Esophagus (tissue), 2 donors: ENCODE data around the gene RABL3. TPM values are rescaled to one million over a fixed set of nuclear protein-coding genes. Genes with fewer than 3 reads are reported as not detected.
"Not testable (repeated sequence)": the region's sequence is repeated elsewhere in the genome, so short reads cannot be mapped to it uniquely, and the experiment has no call there.

Experiments used
- H3K27ac ChIP-seq, 2 donors: one replicate each; pipeline ENCODE4 v1.5.1; 2013; ENCODE audit warnings: low read depth in 2 of 2, mild to moderate bottlenecking in 2 of 2, inconsistent platforms in 1 of 2, low read length in 1 of 2, moderate library complexity in 1 of 2
- H3K27me3 ChIP-seq, 2 donors: one replicate each; pipeline ENCODE4 v1.6.1; 2013; ENCODE audit warnings: low read length in 2 of 2, control low read depth in 1 of 2, mild to moderate bottlenecking in 1 of 2; ENCODE audit not compliant: insufficient read depth in 2 of 2, control insufficient read depth in 1 of 2
- H3K36me3 ChIP-seq, 2 donors: one replicate each; pipeline ENCODE4 v1.6.1; 2013; ENCODE audit warnings: low read length in 1 of 2; ENCODE audit not compliant: control insufficient read depth in 2 of 2, insufficient read depth in 2 of 2
- H3K4me1 ChIP-seq, 2 donors: one replicate each; pipeline ENCODE4 v1.6.1; 2013; ENCODE audit warnings: low read length in 1 of 2; ENCODE audit not compliant: control insufficient read depth in 2 of 2, insufficient read depth in 2 of 2
- H3K4me3 ChIP-seq, 2 donors: one replicate each; pipeline ENCODE4 v1.5.1; 2013; ENCODE audit warnings: low read length in 2 of 2, mild to moderate bottlenecking in 2 of 2, low read depth in 1 of 2, moderate library complexity in 1 of 2
- H3K9me3 ChIP-seq, 2 donors: one replicate each; pipeline ENCODE4 v1.6.1; 2013; ENCODE audit warnings: mild to moderate bottlenecking in 2 of 2, low read depth in 1 of 2, low read length in 1 of 2, moderate library complexity in 1 of 2; ENCODE audit not compliant: control insufficient read depth in 2 of 2, insufficient read depth in 1 of 2
- WGBS, 2 donors: extraction: QIAGEN DNeasy Blood & Tissue Kit; methylation state at CpG; one replicate each; pipeline ENCODE4 v1.1.7; 2013; 5-methylcytosine and 5-hydroxymethylcytosine counted together
- polyA plus RNA-seq, 2 donors: library from polyadenylated mRNA; stranded (reverse); fragments of 200-250 nt; gene quantifications; one replicate each; pipeline ENCODE4 v1.2.3, GENCODE V29; 2013
- donor health status: healthy with polysubstance abuse.
- donor health status: Bipolar disorder and iron deficiency.

Gene RABL3
- polyA plus RNA-seq, 2 donors, result 2.8 to 8.2 TPM

- no peak overlapping the region for H3K27ac ChIP-seq
- H3K4me1 ChIP-seq, result no peaks in the 10 kb centered on the region
- no peaks in the 10 kb centered on the region for H3K27me3 ChIP-seq
- no peak overlapping the region for H3K4me3 ChIP-seq
- 95 to 96% methylated on average over 2 of the region's 2 CpGs for WGBS, 2 donors
- no peaks in the 10 kb centered on the region for H3K36me3 ChIP-seq
- H3K9me3 ChIP-seq, result no peaks in the 10 kb centered on the region
Measured at GRCh38 chr3:120752865-120753264, 10.5 kb upstream of the RABL3 start.

GRCh38 chr3:120752230-120752629 is 9.9 kb upstream of the RABL3 start:
- no peaks in the 10 kb centered on the region for H3K9me3 ChIP-seq
- 97% methylated on average over 1 of the region's 1 CpG for WGBS, 2 donors
- H3K27ac ChIP-seq, result no peak overlapping the region
- no peak overlapping the region for H3K4me3 ChIP-seq
- H3K27me3 ChIP-seq, result no peaks in the 10 kb centered on the region
- no peaks in the 10 kb centered on the region for H3K4me1 ChIP-seq
- H3K36me3 ChIP-seq, result no peaks in the 10 kb centered on the region

GRCh38 chr3:120749843-120750242 is 7.5 kb upstream of the RABL3 start:
- H3K4me1 ChIP-seq, result no peaks in the 10 kb centered on the region
- WGBS, 2 donors, result 93 to 98% methylated on average over 1 of the region's 1 CpG
- H3K27me3 ChIP-seq, result no peaks in the 10 kb centered on the region

GRCh38 chr3:120745466-120745865 is 3.1 kb upstream of the RABL3 start:
- Histone ChIP-seq H3K4me1 (peaks cover 3 to 5% of the 10 kb centered on the region in 2 donors), H3K36me3 (no peaks in the 10 kb centered on the region), H3K9me3 (no peaks in the 10 kb centered on the region), H3K4me3 (no peak overlapping the region), H3K27ac (no peak overlapping the region), H3K27me3 (no peaks in the 10 kb centered on the region)
- WGBS, 2 donors, result 78 to 84% methylated on average over 3 of the region's 3 CpGs

More at GRCh38 chr3:120749843-120750242, 7.5 kb upstream of the RABL3 start:
- H3K9me3 ChIP-seq, result no peaks in the 10 kb centered on the region
- no peak overlapping the region for H3K4me3 ChIP-seq
- H3K36me3 ChIP-seq, result no peaks in the 10 kb centered on the region
- H3K27ac ChIP-seq, result no peak overlapping the region

GRCh38 chr3:120743556-120744195 is 1.4 kb upstream of the RABL3 start:
- no peaks in the 10 kb centered on the region for H3K36me3 ChIP-seq
- H3K4me1 ChIP-seq, result peaks cover 3 to 5% of the 10 kb centered on the region in 2 donors
- H3K27me3 ChIP-seq, result no peaks in the 10 kb centered on the region
- H3K27ac ChIP-seq, result no peak overlapping the region
- 51 to 56% methylated on average over 6 of the region's 6 CpGs for WGBS, 2 donors
- no peaks in the 10 kb centered on the region for H3K9me3 ChIP-seq
- peak overlapping the region; percentile 89 to 100 for H3K4me3 ChIP-seq

- peak overlapping the region; percentile 79 to 96 for H3K27ac ChIP-seq
- H3K36me3 ChIP-seq, result no peaks in the 10 kb centered on the region
- peaks cover 3 to 5% of the 10 kb centered on the region in 2 donors for H3K4me1 ChIP-seq
- H3K27me3 ChIP-seq, result no peaks in the 10 kb centered on the region
- 0 to 1% methylated on average over 26 of the region's 26 CpGs for WGBS, 2 donors
- no peaks in the 10 kb centered on the region for H3K9me3 ChIP-seq
- peak overlapping the region; percentile 89 to 100 for H3K4me3 ChIP-seq
Measured at GRCh38 chr3:120742849-120743365, 591 bp upstream of the RABL3 start.

- Histone ChIP-seq H3K27me3 (no peaks in the 10 kb centered on the region), H3K27ac (peak overlapping the region; percentile 97 to 100), H3K4me1 (peaks cover 3 to 5% of the 10 kb centered on the region in 2 donors), H3K36me3 (no peaks in the 10 kb centered on the region), H3K9me3 (no peaks in the 10 kb centered on the region), H3K4me3 (peak overlapping the region; percentile 89 to 100)
- WGBS, 2 donors, result 9 to 10% methylated on average over 10 of the region's 10 CpGs
Measured at GRCh38 chr3:120741837-120742197, 499 bp downstream of the RABL3 start.

GRCh38 chr3:120741320-120741719 is 996 bp downstream of the RABL3 start:
- Histone ChIP-seq H3K4me1 (peaks cover 3 to 5% of the 10 kb centered on the region in 2 donors), H3K36me3 (no peaks in the 10 kb centered on the region), H3K9me3 (no peaks in the 10 kb centered on the region), H3K4me3 (peak overlapping the region in 1 of 2 donors; percentile 100), H3K27me3 (no peaks in the 10 kb centered on the region), H3K27ac (no peak overlapping the region)
- WGBS, 2 donors, result 65 to 69% methylated on average over 3 of the region's 3 CpGs

- H3K9me3 ChIP-seq, H3K27ac ChIP-seq, H3K4me3 ChIP-seq, H3K36me3 ChIP-seq, H3K27me3 ChIP-seq, H3K4me1 ChIP-seq: not testable (repeated sequence)
- 94 to 95% methylated on average over 8 of the region's 8 CpGs for WGBS, 2 donors
Measured at GRCh38 chr3:120738006-120738405, 4.3 kb downstream of the RABL3 start.
